NCI-H146 (cell line): Measurements from ENCODE around the gene TEAD4.

ENCODE experiments used
- DNase-seq: peaks from one replicate; lab custom pipeline; 2025; lab: John Stamatoyannopoulos, UW

TEAD4 gene

DNA sequence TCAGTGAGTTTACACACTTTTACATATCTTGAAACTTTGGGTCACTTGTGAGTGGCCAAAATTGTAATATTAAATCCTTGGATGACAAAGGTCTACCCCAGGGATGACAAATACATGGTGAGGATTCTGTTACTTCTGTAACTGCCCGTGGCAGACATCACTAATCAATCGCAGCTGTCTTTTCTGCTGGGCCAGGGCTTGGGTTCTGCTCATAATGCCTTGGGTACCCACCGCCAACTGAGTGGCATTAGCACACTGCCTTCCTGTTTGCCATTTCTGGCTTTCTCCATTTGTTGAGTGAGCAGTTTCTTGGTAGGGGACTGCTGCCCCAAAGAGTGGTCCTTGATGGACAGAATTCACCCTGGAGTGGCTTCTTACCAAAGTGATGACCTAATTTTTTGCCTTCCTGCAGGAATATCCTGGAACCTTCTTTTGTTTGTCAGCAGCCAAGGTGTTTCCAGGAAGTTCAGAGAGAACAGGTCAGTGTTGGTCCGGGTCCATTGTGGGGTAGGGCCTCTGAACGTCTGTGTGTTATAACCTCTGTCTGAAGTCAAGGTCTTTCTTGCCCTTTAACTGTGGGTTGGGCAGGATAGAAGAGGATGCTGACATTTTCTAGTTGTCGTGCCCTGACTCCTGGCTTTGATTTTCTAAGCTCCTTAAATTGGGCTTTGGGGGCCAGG lies 124.2 kb downstream of the TEAD4 start:
- no peak for DNase-seq

DNA sequence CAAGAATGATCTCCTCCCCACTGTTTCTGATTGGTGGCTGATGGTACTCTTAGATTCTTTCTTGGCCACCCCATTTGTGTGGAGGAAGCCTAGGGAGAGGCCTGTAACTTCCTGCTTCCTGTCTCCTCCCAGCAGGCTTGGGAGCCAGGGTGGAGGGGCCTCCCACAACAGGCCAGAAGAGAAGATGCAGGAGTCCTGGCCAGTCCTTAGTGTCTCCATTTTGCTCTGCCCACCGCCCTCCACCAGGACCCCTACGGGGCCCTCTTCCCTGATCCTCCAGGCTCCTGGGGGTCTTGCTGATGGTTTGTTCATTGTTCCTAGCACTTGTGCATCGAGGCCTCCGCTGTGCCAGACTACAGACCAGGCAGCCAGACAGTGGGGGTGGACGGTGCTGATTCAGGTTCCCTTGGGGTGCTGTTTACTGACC lies 124.7 kb downstream of the TEAD4 start:
- DNase-seq: no peak

DNA sequence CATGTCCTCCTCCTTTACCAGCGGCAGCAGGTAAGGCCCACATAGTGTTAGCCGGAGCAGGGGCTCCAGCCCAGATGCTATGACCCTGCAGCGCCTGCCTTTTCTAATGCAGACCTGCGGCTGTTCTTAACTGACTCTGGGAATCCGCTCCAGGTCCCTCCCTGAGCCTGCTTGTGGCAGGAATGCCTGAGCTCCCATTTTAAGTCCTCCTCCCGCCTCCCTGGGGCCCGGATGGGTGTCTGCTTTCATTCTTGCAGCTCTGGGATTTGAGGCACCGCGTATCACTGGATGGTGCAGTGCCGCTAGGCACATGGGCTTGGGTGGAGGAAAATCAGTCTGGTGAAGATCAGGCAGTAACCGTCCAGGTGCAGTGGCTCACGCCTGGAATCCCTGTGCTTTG lies 125.5 kb downstream of the TEAD4 start:
- DNase-seq: no peak

DNA sequence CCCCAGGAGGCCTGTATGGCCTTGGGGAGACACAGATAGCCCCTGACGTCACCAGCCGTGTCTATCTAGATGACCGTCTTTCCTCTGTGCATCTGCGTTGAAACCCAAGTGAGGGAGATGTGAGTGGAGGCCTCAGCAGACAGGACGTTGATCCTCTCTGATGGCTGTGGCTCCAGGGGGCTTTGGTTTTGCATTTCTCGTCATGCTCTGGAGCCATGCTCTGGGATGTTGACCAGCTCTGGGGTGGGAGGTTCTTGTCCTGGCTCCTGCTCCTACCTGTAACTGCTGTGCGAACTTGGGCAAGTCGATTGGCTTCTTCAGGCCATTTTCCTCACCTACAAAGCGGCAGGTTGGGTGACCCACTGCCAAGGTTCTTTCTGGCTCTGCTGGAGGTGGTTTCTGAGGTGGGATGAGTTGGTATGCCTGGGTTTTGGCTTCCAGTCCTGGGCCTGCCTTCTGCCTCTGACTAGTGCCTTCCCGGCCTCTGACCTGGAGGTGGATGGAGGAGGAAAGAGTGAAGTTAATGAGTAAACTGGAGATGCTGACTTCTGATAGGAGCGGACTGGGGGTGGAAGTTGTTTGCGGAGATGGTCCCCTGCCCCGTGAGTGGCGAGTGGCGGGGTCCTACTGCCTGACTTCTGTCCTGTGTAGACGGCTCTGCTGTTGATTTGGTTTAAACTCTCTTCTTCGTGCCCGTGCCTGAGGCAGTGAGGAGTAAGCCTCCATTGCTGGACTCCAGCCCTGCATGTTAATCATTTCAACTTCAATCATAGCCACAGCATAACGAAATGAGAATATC lies 126.3 kb downstream of the TEAD4 start:
- DNase-seq: no peak

DNA sequence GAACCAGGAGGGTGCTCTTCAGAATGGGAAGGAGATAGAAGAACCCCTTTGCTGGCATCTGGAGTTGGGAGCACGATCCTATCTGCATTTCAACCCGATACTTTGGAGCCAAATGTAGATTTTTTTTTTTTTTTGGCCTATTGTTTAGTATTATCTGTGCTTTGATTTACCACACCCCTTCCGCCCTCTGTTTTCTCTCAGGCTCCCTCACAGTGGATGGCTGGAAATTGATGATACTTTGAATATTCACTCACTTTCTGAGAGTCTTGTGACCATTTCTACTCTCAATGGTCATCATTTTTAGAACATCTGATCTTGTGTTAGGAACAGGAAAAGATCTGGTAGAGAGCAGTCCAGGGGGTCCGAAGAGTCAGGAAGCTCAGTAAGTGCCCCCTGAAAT lies 127.0 kb downstream of the TEAD4 start:
- DNase-seq: no peak

DNA sequence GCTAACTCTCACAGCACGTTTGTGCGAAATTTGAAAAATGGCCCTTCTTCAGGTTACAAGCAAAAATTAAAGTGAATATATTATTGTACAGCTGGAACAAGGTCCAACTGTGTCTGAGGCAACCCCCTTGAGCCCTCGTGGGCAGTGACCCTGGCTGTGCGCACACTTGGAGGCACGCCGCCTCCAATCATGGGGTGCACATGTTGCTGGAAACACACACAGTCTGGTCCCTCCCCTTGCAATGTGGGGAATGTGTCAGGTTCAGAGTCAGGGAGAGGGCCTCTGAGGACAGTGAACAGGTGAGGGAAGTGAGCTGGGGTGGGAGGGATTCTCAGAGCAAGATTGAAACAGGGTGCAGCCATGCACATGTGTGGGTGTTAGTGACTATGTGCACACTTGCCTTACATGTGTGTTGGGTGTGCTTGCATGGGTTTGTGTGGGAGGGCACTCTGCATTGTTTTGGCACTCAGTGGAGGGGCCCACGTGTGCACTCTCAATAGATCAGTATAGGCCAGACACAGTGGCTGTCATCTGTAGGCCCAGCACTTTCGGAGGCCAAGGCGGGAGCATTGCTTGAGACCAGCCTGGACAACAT lies 127.6 kb downstream of the TEAD4 start:
- no peak for DNase-seq

DNA sequence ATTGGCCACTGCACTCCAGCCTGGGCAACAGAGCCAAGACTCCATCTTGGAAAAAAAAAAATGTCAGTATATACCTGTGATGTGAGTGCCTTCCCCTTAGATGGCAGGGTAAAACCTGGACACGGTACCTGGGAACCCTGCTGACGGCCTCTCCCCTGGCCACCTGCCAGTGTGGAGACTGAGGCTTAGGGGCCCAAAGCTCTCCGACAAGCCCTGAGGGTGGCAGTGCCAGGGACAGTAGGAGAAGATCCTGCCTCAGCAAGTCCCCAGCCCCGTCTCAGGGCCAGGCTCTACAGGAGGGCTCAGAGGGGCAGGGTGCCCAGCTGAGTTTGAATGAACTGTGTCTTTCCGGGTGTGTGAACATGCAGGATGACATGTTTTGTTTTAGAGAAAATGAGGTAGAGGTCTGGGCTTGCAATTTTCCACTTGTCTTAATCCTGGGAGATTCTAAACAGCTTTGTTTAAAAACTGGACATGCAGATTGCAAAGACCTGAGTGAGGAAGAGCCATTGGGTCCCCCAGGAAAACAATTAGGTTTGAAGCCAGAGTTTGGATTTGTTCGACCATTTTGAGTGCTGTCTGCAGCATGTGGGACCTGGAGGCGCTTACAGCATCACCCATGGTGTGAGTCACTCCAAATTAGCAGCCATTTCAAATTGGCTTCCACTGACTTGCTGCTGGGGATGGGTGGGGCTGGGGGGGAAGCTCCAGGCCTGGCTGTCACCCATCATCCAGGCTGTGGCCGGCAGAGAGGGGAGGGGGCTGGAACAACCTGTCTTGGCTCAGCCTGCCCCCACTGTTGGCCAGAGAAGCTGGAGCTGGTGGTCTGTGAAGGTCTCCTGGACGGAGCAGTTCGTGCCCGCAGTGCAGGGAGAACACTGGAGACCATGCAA lies 128.8 kb downstream of the TEAD4 start:
- no peak for DNase-seq

DNA sequence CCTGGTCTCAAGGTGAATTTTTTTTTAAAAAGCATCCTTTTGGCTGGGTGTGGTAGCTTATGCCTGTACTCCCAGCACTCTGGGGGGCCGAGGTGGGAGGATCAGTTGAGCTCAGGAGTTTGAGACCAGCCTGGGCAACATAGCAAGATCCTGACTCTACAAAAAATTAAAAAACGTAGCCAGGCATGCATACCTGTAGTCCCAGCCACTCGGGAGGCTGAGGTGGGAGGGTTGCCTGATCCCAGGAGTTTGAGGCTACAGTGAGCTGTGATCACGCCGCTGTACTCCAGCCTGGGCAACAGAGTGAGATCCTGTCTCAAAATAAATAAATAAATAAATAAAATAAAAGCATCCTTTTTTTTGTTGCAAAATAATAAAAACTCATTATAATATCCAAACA lies 130.4 kb downstream of the TEAD4 start:
- DNase-seq: no peak
